SK-N-SH (cell line): ENCODE data around the gene TMA7. TPM values are rescaled to one million over a fixed set of nuclear protein-coding genes. Genes with fewer than 3 reads are reported as not detected.
A peak's percentile ranks its signal among the peaks of the same experiment; 100 is the strongest.

Experiments
- CTCF ChIA-PET: fragments of 300-600, 350-600 bp; formaldehyde crosslinking; extraction: SDS; loops from one replicate; lab custom pipeline; 2021; lab: Yijun Ruan, JAX
- POLR2A ChIA-PET: fragments of 350-600 bp; sonication (Branson Sonifier 250); formaldehyde crosslinking; extraction: SDS; loops from one replicate; lab custom pipeline; 2020; ENCODE audit warnings: antibody characterized with exemption, inconsistent platforms; lab: Yijun Ruan, JAX
- DNase-seq: peaks from one replicate; pipeline ENCODE4 v3.0.0; 2012
- H2AFZ ChIP-seq: fragments of 200-600 bp; sonication (generic); 2 replicates; pipeline ENCODE4 v1.8.1; 2016; ENCODE audit warnings: antibody characterized with exemption, mild to moderate bottlenecking, low read depth
- H3F3A ChIP-seq: fragments of 200-600 bp; sonication (generic); replicated peaks from 2 replicates; pipeline ENCODE3; 2016; ENCODE audit warnings: antibody characterized with exemption, mild to moderate bottlenecking; ENCODE audit not compliant: insufficient read depth
- H3K27ac ChIP-seq, 2 experiments: fragments of 200-500 bp in 1 of 2; fragments of 200-600 bp in 1 of 2; sonication (Bioruptor generic) in 1 of 2; sonication (generic), shearing (Covaris generic) in 1 of 2; 2 replicates each; pipeline versions ENCODE4 v1.5.1 to v1.6.1; 2014 to 2016; ENCODE audit warnings: low read depth in 2 of 2, inconsistent platforms in 1 of 2, low read length in 1 of 2, mild to moderate bottlenecking in 1 of 2, mixed read lengths in 1 of 2
- H3K27me3 ChIP-seq: fragments of 200-600 bp; sonication (generic), shearing (Covaris generic); 2 replicates; pipeline ENCODE4 v1.6.1; 2016; ENCODE audit warnings: mixed run types; ENCODE audit not compliant: insufficient read depth
- H3K36me3 ChIP-seq, 2 experiments: fragments of 200-500 bp in 1 of 2; fragments of 200-600 bp in 1 of 2; sonication (Bioruptor generic) in 1 of 2; sonication (generic) in 1 of 2; replicated peaks in 1 of 2; 2 replicates each; pipeline versions ENCODE3 to v1.5.1; 2014 to 2016; ENCODE audit warnings: low read length in 1 of 2, mild to moderate bottlenecking in 1 of 2; ENCODE audit not compliant: insufficient read depth in 2 of 2, control insufficient read depth in 1 of 2
- H3K4me1 ChIP-seq, 2 experiments: fragments of 200-500 bp in 1 of 2; fragments of 200-600 bp in 1 of 2; sonication (Bioruptor generic) in 1 of 2; sonication (generic), shearing (Covaris generic) in 1 of 2; 2 replicates each; pipeline versions ENCODE4 v1.5.1 to v1.6.1; 2014 to 2016; ENCODE audit warnings: low read depth in 1 of 2, low read length in 1 of 2, mixed run types in 1 of 2; ENCODE audit not compliant: insufficient read depth in 2 of 2, control insufficient read depth in 1 of 2
- H3K4me2 ChIP-seq: fragments of 200-600 bp; sonication (generic), shearing (Covaris generic); 2 replicates; pipeline ENCODE4 v1.6.1; 2017; ENCODE audit warnings: mixed run types
- H3K4me3 ChIP-seq, 2 experiments: fragments of 200-500 bp in 1 of 2; fragments of 200-600 bp in 1 of 2; sonication (Bioruptor generic) in 1 of 2; sonication (generic), shearing (Covaris generic) in 1 of 2; 2 replicates each; pipeline versions ENCODE4 v1.5.1 to v1.8.1; 2014 to 2016; ENCODE audit warnings: low read depth in 2 of 2, inconsistent platforms in 1 of 2, low read length in 1 of 2, mild to moderate bottlenecking in 1 of 2, mixed read lengths in 1 of 2, moderate library complexity in 1 of 2
- H3K79me2 ChIP-seq: fragments of 200-600 bp; sonication (generic); 2 replicates; pipeline ENCODE4 v1.8.1; 2017; ENCODE audit warnings: mild to moderate bottlenecking; ENCODE audit not compliant: insufficient read depth
- H3K9ac ChIP-seq: fragments of 200-600 bp; sonication (generic); 2 replicates; pipeline ENCODE4 v1.6.1; 2017; ENCODE audit warnings: mixed run types
- H3K9me2 ChIP-seq: fragments of 200-600 bp; sonication (generic); 2 replicates; pipeline ENCODE4 v1.6.1; 2017; ENCODE audit warnings: mixed run types
- H3K9me3 ChIP-seq: fragments of 200-600 bp; sonication (generic); 2 replicates; pipeline ENCODE4 v1.6.1; 2017; ENCODE audit warnings: mixed run types, mild to moderate bottlenecking, moderate library complexity
- H4K20me1 ChIP-seq: fragments of 200-600 bp; sonication (generic); 2 replicates; pipeline ENCODE4 v1.6.1; 2017; ENCODE audit warnings: mild to moderate bottlenecking, mixed run types; ENCODE audit not compliant: insufficient read depth
- CHD2 ChIP-seq: fragments of 150-350 bp; IDR thresholded peaks from 2 replicates; pipeline ENCODE4 v1.6.1; 2018; ENCODE audit warnings: low read length; ENCODE audit not compliant: partially characterized antibody
- ELF1 ChIP-seq: IDR thresholded peaks from 2 replicates; pipeline ENCODE4 v1.4.0; 2012
- EZH2phosphoT487 ChIP-seq: fragments of 200-600 bp; sonication (generic); IDR thresholded peaks from 2 replicates; pipeline ENCODE4 v1.6.1; 2017; ENCODE audit warnings: low read depth, mixed run types, mild to moderate bottlenecking, antibody characterized with exemption, moderate library complexity, borderline replicate concordance
- FOSL2 ChIP-seq: IDR thresholded peaks from 2 replicates; pipeline ENCODE4 v1.4.0; 2012; ENCODE audit warnings: low read depth, mild to moderate bottlenecking, moderate library complexity, borderline replicate concordance
- FOXM1 ChIP-seq: IDR thresholded peaks from 2 replicates; pipeline ENCODE4 v1.4.0; 2012; ENCODE audit warnings: low read depth, mild to moderate bottlenecking
- GABPA ChIP-seq: IDR thresholded peaks from 2 replicates; pipeline ENCODE4 v1.4.0; 2012; ENCODE audit warnings: low read depth, mild to moderate bottlenecking
- GATA2 ChIP-seq: sonication (generic); formaldehyde crosslinking; IDR thresholded peaks from 2 replicates; pipeline ENCODE4 v1.5.0; 2020; ENCODE audit warnings: mild to moderate bottlenecking, missing genetic modification reagents
- IRF3 ChIP-seq: fragments of 150-350 bp; IDR thresholded peaks from 2 replicates; pipeline ENCODE4 v1.6.1; 2016; ENCODE audit warnings: mild to moderate bottlenecking, low read depth, low read length
- JUND ChIP-seq: IDR thresholded peaks from 2 replicates; pipeline ENCODE4 v1.4.0; 2012
- MAX ChIP-seq: IDR thresholded peaks from 2 replicates; pipeline ENCODE4 v1.4.0; 2012; ENCODE audit warnings: low read depth
- MEF2A ChIP-seq: IDR thresholded peaks from 2 replicates; pipeline ENCODE4 v1.4.0; 2012; ENCODE audit warnings: low read depth, borderline replicate concordance
- MXI1 ChIP-seq: IDR thresholded peaks from 2 replicates; pipeline ENCODE4 v1.6.1; 2012; ENCODE audit warnings: mild to moderate bottlenecking, low read depth, low read length, improper control_type of control experiment
- PBX3 ChIP-seq: IDR thresholded peaks from 2 replicates; pipeline ENCODE4; 2012
- RAD21 ChIP-seq: IDR thresholded peaks from 2 replicates; pipeline ENCODE4 v1.6.1; 2012; ENCODE audit warnings: mild to moderate bottlenecking, low read length
- RXRA ChIP-seq: IDR thresholded peaks from 2 replicates; pipeline ENCODE4 v1.4.0; 2012; ENCODE audit warnings: low read depth, mild to moderate bottlenecking, borderline replicate concordance
- SIN3A ChIP-seq: IDR thresholded peaks from 2 replicates; pipeline ENCODE4 v1.6.1; 2012; ENCODE audit warnings: low read depth, mild to moderate bottlenecking, low read length, moderate library complexity, borderline replicate concordance
- SMC3 ChIP-seq: IDR thresholded peaks from 2 replicates; pipeline ENCODE4 v1.6.1; 2012; ENCODE audit warnings: low read depth, low read length, improper control_type of control experiment
- TEAD4 ChIP-seq: IDR thresholded peaks from 2 replicates; pipeline ENCODE4 v1.4.0; 2012; ENCODE audit warnings: mild to moderate bottlenecking, borderline replicate concordance; ENCODE audit not compliant: insufficient read depth
- YY1 ChIP-seq: IDR thresholded peaks from 2 replicates; pipeline ENCODE4 v1.4.0; 2012; ENCODE audit warnings: low read depth, mild to moderate bottlenecking
- WGBS: methylation state at CpG from one replicate; pipeline ENCODE4 v1.1.6; 2017; ENCODE audit warnings: low lambda C conversion rate; 5-methylcytosine and 5-hydroxymethylcytosine counted together
- polyA plus RNA-seq, 3 experiments: library from polyadenylated mRNA; depleted of rRNA; stranded (reverse); fragments of >200 nt; gene quantifications; 2 replicates each; pipeline ENCODE4 v1.2.3, GENCODE V29; 2012

TMA7 gene
- polyA plus RNA-seq, 1 of the 3 experiments (the other 2 are of a cell fraction), result 438 TPM

- peaks cover 0 to 65% of the 10 kb centered on the region in 2 experiments for H3K36me3 ChIP-seq
- no peaks in the 10 kb centered on the region for H4K20me1 ChIP-seq
- TF ChIP-seq TEAD4 (no peak), IRF3 (no peak), ELF1 (no peak), GABPA (no peak), FOXM1 (no peak)
- ChIA-PET CTCF (interaction anchor here (8.7 to 14.1 kb wide), 2 partner anchors 17 to 18 kb away, joined by 61 to 156 read pairs; no protein-coding TSS in a partner anchor), POLR2A (no interaction called here)
- no peak overlapping the region for H3K4me3 ChIP-seq
- H3K27ac ChIP-seq, result no peak overlapping the region
- no peaks in the 10 kb centered on the region for H3F3A ChIP-seq
- no peak for DNase-seq
- peaks cover 5% of the 10 kb centered on the region; the same call in 1 of the 2 replicates for H3K79me2 ChIP-seq
- no peak overlapping the region for H3K4me2 ChIP-seq
- no peaks in the 10 kb centered on the region for H3K9me3 ChIP-seq
- no peaks in the 10 kb centered on the region for H3K9me2 ChIP-seq
- no peak overlapping the region for H3K9ac ChIP-seq
- H2AFZ ChIP-seq, result no peak overlapping the region
- WGBS, result 81% methylated on average over 9 of the region's 14 CpGs
- peaks cover 0 to 16% of the 10 kb centered on the region in 2 experiments; a peak in 1 of 4 replicates for H3K4me1 ChIP-seq
- H3K27me3 ChIP-seq, result no peaks in the 10 kb centered on the region
These were observed 22.4 kb upstream of the TMA7 start for GRCh38 chr3:48417529-48418108.

GRCh38 chr3:48418140-48418539, 21.9 kb upstream of the TMA7 start:
- H4K20me1 ChIP-seq, result no peaks in the 10 kb centered on the region
- CTCF ChIA-PET, result interaction anchor here (1.2 to 14.1 kb wide), 4 partner anchors 9 to 144 kb away, joined by 5 to 156 read pairs (median 34); no protein-coding TSS in a partner anchor
- H3K4me3 ChIP-seq, result no peak overlapping the region
- WGBS, result 95% methylated on average over 16 of the region's 17 CpGs
- H3K9ac ChIP-seq, result no peak overlapping the region
- no peak overlapping the region for H2AFZ ChIP-seq
- TF ChIP-seq GATA2 (CRISPR knock-in tag) (no peak), FOXM1 (no peak), PBX3 (no peak), RXRA (no peak), MAX (no peak), FOSL2 (no peak), JUND (no peak), CHD2 (no peak), SMC3 (no peak), MXI1 (no peak), MEF2A (no peak), YY1 (no peak), RAD21 (no peak), SIN3A (no peak), EZH2phosphoT487 (no peak)
- no peak overlapping the region for H3K4me2 ChIP-seq
- H3K4me1 ChIP-seq, result peaks cover 0 to 16% of the 10 kb centered on the region in 2 experiments; a peak in 1 of 4 replicates
- H3K9me2 ChIP-seq, result no peaks in the 10 kb centered on the region
- POLR2A ChIA-PET, result no interaction called here
- no peaks in the 10 kb centered on the region for H3K27me3 ChIP-seq
- H3K9me3 ChIP-seq, result no peaks in the 10 kb centered on the region
- H3K79me2 ChIP-seq, result peaks cover 10% of the 10 kb centered on the region; the same call in 1 of the 2 replicates
- no peak overlapping the region for H3K27ac ChIP-seq
- H3F3A ChIP-seq, result no peaks in the 10 kb centered on the region
- peaks cover 0 to 60% of the 10 kb centered on the region in 2 experiments for H3K36me3 ChIP-seq
- peak; percentile 32 for DNase-seq
